GM15510 (cell line): ENCODE results near the gene PPP1R1B.

Experiments used
- POLR2A ChIP-seq: IDR thresholded peaks from 3 replicates; pipeline ENCODE4 v1.6.1; 2011; ENCODE audit warnings: borderline replicate concordance; ENCODE audit not compliant: insufficient read length; ENCODE audit errors: extremely low read depth

Gene PPP1R1B

DNA sequence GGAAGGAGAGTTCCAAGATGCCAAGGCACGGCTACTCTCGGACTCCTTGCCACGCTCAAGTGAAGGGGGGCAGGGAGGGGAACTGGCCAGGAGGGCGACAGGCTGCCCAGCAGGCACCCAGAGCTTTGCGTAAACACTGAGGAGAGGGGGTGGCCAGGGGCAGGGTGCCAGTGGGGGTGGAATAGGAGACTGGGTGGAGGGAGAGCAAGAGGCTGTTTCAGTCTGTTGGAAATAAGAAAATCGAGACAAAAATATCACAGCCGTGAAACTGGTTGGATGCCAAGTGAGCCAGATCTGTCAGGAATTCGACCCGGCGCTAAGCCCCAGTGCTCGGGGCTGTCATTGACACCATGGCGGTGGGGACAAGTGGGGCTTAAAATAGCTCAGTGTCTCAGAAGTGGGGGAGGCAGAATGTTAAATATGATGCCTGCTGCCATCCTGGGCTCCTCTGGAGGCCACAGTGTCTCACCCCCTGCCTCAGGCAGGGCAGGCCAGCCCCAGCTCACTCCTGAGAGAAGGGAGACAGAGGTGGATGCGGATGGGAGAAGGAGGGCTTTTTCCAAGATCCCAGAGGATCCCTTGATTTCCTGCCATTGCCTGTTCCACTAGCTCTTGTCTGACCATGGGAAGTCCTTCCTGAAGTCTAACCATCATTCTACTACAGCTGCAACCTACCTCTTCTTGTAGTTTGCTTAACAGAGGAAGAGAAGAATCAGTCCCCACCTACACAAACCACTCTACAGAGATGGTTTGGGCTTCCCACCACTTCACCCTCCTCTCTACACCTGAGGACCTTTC is 51.0 kb downstream of the PPP1R1B start:
- TF ChIP-seq POLR2A: no peak

DNA sequence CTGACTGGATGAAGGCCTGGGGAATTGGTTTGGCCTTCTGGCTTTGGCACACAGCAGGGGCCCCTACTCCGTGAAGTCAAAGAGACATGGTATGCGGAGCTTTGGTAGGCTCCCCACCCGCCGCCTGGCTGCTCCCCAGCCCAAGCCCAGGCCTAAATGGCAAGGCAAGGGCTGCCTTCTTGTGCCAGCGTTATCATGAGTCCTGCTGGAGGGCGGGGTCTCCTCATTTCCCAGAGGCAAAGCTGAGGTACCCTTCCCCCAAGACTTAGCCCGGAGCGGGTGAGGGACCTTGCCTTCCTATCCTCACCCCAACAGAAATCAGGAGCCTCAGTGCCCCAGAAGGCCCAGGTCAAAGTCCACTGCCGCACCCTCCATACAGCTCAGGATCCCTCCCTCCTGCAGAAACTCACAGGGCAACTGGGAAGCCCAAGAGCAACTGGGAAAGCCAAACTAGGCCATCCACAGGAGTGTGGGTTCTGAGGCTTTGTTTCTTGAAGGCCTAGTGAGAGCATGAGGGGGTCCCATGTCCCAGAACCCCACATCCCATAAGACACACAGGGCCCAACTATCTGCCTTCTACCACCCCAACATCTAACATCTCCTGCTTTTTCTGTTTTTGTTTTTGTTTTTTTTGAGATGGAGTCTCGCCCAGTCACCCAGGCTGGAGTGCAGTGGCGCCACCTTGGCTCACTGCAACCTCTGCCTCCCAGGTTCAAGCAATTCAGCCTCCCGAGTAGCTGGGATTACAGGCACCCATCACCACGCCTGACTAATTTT is 51.8 kb downstream of the PPP1R1B start:
- no peak for TF ChIP-seq POLR2A

DNA sequence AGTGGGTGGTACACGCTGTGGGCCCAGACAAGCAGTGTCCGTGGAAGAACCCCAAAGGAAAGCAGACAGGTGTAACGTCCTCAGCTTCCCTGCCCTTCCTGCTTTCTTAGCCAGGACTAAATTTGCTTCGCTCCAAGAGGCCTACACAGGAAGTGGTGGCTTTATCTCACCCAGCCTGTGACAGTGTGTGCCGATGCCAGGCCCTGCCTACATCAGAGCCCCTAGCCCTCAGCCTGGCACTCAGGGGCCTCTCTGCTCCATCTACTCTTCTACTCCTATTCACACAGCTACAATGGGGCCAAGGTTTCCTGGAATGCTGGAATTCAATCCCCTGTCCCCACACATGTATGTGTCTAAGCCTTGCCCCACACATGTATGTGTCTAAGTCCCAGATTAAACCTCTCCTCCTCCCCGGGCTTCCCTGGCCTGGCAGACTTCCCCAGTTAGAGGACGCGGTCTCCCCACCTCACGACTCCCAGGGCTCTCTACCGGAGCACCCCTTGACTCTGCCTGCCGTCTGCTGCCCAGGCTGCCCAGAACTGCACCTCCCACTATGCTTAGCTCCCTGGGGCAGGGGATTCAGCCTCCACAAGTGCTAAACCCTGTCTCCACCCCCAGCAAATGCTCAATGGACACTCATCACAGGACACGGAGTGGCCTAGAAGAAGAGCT is 52.9 kb downstream of the PPP1R1B start:
- TF ChIP-seq POLR2A: no peak

DNA sequence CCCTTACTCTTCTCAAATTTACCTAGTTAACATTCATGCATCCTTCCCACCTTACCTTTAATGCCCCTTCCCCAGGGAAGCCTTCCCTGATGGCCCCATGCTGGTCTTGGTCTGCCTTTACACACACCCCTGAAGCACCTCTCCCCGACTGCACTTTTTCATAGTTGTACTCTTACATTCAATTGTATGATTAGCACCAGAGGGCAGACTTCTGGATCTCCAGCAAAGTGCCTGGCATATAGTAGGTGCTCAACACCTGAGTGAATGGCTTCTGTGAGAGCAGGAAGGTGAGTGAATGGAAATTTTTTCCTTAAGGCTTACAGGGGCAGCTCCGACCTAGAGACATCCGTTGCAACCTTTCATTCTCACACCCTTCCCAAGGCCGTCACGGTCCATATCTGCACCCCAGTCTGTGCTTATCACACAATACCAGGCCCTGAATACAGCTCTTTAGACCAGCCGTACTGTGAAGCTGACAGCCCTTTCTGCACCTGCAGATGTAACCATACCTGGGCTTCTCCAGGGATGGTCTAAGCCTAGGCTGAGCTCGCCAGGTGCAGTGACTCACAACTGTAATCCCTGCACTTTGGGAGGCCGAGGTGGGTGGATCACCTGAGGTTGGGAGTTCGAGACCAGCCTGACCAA is 56.7 kb downstream of the PPP1R1B start:
- no peak for TF ChIP-seq POLR2A

DNA sequence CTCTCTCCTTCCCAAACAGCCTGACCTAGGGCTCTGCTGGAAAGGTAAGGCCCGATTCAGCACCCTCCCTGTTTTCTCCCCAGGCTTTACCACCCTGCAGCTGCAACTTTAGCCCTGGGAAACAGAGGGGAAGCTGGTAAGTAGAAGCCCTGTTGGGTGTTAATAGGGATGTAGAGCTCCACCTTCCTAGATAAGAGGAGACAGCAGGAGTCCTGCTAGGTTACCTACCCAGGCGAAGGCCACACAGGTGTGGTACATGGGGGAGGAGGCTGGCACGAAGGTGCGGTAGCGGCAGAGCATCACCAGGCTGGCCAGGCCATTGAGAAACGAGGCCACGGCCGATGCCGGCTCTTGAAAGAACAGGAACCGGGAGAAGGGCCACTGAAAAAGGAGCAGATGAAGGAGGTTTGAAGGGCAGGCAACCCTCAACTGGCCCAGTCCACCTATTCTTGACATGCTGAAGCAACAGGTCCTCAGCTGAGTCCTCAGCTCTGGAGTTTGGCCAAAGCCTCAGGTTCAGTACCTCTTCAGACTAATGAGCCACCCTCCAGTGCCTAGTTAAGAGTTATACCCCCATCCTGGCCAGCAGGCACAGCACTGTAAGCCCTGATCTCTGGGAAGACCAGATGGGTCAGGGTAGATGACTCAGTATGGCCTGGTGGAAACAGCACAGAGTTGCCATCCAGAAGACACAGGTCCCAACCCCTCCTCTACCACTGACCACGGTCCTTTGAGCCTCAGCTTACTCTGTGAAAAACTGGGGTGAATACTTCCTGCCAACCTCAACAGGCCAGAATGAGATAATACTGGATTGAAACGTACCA is 57.8 kb downstream of the PPP1R1B start:
- TF ChIP-seq POLR2A: no peak
